ENCODE measurements around the gene TNFSF13B.

GRCh38 chr13:108350579-108350978, 81.1 kb downstream of the TNFSF13B start:
- TF ChIP-seq, protein P1, sequence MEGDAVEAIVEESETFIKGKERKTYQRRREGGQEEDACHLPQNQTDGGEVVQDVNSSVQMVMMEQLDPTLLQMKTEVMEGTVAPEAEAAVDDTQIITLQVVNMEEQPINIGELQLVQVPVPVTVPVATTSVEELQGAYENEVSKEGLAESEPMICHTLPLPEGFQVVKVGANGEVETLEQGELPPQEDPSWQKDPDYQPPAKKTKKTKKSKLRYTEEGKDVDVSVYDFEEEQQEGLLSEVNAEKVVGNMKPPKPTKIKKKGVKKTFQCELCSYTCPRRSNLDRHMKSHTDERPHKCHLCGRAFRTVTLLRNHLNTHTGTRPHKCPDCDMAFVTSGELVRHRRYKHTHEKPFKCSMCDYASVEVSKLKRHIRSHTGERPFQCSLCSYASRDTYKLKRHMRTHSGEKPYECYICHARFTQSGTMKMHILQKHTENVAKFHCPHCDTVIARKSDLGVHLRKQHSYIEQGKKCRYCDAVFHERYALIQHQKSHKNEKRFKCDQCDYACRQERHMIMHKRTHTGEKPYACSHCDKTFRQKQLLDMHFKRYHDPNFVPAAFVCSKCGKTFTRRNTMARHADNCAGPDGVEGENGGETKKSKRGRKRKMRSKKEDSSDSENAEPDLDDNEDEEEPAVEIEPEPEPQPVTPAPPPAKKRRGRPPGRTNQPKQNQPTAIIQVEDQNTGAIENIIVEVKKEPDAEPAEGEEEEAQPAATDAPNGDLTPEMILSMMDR (conservative IDR thresholded peaks at IDR 0.05; ENCODE audit: low read length), result no peak
- no peak for TF ChIP-seq EZH2phosphoT487 (IDR thresholded peaks at IDR 0.05; ENCODE audit: borderline replicate concordance, low read depth, low read length)

All from OCI-LY7 (cell line).